ENCODE measurements around the gene GNA15.

Gene GNA15

GRCh38 chr19:3121396-3121795 lies 14.4 kb upstream of the GNA15 start:
- no peak for DNase-seq (ENCODE audit: low read depth)

DNA sequence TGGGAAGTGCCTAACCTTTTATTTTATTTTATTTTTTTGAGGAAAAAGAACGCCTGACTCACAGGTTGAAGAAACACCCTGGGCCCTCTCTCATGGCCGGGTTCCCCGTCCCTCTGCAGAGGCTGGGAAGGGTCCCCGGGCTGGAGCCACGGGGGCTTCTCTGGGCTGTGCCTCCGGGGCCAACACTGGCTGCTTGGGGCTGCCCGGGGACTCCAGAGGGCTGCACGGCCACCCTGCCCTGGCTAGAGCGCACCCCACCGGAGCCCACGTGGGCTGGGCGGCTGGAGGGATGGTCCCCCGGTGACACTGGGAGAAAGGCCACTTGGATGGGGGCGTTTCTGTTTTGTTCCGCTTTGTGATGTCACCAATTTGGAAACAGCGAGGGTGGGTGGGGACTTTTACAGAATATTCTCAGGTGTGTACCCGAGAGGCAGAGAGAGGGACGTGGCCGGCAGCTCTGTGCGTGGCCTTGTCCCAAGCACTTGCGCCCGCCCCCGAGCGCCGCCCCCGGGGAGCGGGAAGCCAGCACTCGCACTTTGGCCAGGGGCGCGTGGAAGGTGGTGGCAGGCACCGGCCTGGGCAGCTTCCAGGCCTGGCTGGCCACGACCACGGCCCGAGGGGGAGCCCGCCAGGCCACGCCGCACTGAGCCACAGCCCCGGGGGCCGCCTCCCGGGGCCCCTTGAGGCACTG lies 13.9 kb upstream of the GNA15 start:
- DNase-seq (ENCODE audit: low read depth), result no peak

GRCh38 chr19:3122512-3122870 lies 13.3 kb upstream of the GNA15 start:
- DNase-seq (ENCODE audit: low read depth), result no peak

GRCh38 chr19:3123088-3123721 lies 12.6 kb upstream of the GNA15 start:
- no peak for DNase-seq (ENCODE audit: low read depth)

- DNase-seq (ENCODE audit: low read depth), result no peak
These were observed 11.9 kb upstream of the GNA15 start for GRCh38 chr19:3123956-3124355.

GRCh38 chr19:3124630-3125029 lies 11.2 kb upstream of the GNA15 start:
- DNase-seq (ENCODE audit: low read depth), result no peak

DNA sequence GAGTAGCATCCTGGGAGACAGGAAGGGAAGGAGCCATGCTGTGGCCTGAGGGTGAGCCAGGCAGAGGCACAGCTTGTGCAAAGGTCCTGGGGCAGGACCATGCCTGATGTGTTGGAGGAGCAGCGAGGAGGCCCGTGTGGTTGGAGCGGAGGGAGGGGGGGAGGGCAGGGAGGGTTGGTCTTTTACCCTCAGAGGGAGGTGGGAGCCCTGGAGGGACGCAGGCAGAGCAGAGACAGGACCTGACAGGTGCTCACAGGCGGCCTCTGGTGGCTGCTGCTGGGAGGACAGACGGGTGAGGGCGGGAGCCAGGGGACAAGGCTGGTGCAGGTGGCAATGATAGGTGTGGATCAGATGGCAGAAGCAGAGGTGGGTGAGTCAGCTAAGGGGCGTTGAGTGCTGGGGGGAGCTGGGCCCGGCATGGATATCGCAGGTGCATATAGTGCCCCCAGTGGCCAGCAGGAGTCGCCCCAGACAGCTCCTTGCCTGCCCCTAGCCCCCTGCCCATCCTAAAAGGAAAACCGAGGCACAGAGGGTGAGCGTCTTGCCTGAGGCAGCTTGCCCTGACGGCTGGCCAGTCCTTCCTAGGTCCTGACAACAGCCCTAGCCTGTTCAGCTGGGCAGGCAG lies 9.8 kb upstream of the GNA15 start:
- DNase-seq (ENCODE audit: low read depth), result peak; percentile 72

- DNase-seq (ENCODE audit: low read depth), result no peak
These were observed 6.7 kb upstream of the GNA15 start for GRCh38 chr19:3129112-3129511.

DNA sequence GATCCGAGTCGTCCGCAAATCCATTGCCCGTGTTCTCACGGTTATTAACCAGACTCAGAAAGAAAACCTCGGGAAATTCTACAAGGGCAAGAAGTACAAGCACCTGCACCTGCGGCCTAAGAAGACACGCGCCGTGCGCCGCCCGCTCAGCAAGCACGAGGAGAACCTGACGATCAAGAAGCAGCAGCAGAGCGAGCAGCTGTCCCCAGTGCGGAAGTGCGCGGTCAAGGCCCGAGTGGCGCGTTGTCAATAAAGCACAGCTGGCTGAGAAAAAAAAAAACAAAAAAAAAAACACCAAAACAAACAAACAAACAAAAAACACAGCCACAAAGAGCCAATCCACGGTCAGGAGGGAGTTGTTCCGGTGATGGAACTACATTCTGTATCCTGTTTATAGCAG lies 4.7 kb upstream of the GNA15 start:
- no peak for DNase-seq (ENCODE audit: low read depth)

GRCh38 chr19:3132971-3133792 lies 2.7 kb upstream of the GNA15 start:
- peak; percentile 43 for DNase-seq (ENCODE audit: low read depth)

GRCh38 chr19:3133793-3134116 lies 2.1 kb upstream of the GNA15 start:
- DNase-seq (ENCODE audit: low read depth), result no peak

GRCh38 chr19:3136684-3137055 lies 837 bp downstream of the GNA15 start:
- DNase-seq (ENCODE audit: low read depth), result no peak

GRCh38 chr19:3137119-3137518 lies 1.3 kb downstream of the GNA15 start:
- no peak for DNase-seq (ENCODE audit: low read depth)

DNA sequence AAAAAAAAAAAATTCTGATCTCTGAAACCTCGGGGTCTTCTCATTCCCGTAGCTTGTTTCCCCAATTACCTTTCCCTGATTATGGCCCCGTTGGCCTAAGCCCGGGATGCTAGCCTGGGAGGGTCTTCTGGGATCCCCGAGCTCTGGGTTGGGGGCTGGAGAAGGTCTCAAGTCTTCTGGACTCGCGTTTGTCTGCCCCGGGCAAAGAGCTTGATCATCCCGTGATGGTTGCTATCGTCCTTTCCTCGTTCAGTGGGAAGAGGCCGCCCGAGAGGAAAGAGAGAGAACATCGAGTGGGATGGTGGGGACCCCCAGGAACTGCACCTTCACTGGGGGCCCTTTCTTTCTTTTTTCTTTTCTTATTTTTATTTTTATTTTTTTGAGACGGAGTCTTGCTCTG lies 2.4 kb downstream of the GNA15 start:
- no peak for DNase-seq (ENCODE audit: low read depth)

DNA sequence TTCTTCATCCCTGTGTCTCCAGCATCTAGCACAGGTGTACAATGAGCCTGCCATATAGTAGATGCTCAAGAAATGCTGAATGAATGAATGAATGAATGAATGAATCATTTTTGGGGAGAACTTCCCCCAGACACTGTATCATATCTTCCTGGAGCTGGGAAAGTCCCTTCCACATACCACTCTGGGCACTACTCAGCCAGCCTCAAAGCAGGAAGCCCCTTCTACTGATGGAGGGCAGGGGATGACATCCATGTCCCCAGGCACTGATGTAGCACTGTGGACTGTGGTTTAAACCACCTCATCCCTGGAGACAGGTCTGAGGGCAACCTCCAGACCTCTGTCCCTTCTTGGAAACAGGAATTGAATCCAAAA lies 4.8 kb downstream of the GNA15 start:
- no peak for DNase-seq (ENCODE audit: low read depth)

- no peak for DNase-seq (ENCODE audit: low read depth)
These were observed 6.4 kb downstream of the GNA15 start for GRCh38 chr19:3142292-3142670.

DNA sequence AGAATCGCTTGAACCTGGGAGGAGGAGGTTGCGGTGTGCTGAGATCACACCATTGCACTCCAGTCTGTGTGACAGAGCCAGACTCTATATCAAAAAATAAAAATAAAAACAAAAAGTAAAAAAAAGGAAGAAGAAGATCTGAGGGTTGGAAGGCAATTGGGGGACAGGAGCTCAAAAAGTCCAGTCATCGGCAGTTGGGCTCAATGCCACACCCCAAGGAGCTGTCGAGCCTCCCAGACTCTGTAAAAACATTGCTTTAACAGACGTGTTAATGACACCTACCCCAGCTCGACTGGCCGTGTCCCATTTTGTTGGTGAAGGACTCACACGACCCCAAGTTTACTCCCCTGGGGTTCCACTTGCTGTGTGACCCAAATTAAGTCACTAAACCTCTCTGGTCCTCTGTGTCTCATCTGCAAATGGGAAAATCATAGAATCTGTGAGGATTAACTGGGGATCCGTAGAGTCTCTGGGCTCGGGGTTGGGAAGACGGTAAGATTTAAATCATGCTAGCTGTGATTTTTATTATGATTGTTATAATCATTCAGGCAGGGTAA lies 7.0 kb downstream of the GNA15 start:
- DNase-seq (ENCODE audit: low read depth), result no peak

DNA sequence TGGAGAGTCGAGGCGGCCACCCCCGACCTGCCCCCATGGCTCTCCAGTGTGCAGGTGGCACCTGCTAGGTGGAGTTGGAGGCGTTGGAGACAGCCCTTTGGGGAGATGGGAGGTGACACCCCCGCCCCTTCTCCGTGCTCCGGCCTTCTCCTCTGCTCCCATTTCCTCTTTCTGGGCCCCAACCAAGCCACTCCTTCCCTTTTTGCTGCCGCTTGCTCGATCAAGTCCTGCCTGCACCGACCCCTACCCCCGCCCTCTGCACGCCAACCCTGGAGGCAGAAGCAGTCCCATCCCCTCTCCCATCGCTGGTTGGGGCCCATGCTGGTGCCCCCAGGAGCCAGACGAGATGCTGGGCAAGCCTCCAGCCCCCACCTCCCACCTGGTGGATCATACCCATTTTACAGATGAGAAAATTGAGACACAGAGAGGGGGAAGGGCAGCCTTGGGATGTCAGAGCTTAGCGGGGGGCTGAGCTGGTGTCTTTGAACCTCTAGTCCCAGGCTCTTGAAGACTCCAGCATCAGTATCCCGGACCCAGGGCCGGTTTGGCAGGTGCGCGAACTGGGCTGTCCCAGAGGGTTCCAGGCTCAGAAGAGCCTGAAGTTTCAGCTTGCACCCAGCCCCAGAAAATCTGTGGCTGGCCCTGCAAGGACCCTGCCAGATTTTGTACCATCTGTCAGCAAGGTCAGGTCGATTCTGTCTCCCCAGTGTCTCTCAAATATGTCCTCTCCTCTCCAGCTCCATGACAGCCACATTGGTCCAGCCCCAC lies 10.3 kb downstream of the GNA15 start:
- DNase-seq (ENCODE audit: low read depth), result no peak

DNA sequence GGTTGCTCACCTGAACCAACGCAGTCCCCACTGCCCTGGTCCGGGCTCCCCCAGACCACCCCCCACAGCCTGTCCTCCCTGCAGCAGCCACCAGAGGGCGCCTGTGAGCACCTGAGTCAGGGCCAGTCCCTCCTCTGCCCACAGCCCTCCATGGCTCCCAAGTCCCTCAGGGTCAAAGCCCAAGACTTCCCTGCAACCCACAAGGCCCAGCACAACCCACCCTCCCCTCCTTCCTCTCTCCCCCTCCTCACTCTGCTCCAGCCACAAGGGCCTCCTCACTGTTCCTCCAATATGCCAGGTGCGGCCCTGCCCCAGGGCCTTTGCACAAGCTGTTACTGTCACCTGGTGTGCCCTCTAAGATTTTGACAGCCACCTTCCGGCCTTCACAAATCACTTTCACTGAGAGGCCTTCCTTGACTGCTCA lies 10.9 kb downstream of the GNA15 start:
- peak; percentile 70 for DNase-seq (ENCODE audit: low read depth)

GRCh38 chr19:3148503-3148902 lies 12.7 kb downstream of the GNA15 start:
- DNase-seq (ENCODE audit: low read depth), result no peak

GRCh38 chr19:3149089-3149488 lies 13.3 kb downstream of the GNA15 start:
- DNase-seq (ENCODE audit: low read depth), result no peak

Data from activated T-cell treated with anti-CD3 and anti-CD28 coated beads for 1 hour (primary cell).